HEK293 (cell line): Measurements from ENCODE around the gene KLHDC7A.
A peak's percentile ranks its signal among the peaks of the same experiment; 100 is the strongest.

Source experiments
- CTCF ChIA-PET: fragments of 350-600 bp; formaldehyde crosslinking; extraction: SDS; loops from one replicate; lab custom pipeline; 2021; ENCODE audit warnings: antibody characterized with exemption; lab: Yijun Ruan, JAX
- POLR2A ChIA-PET: fragments of 300-600 bp; formaldehyde crosslinking; extraction: SDS; loops from one replicate; lab custom pipeline; 2020; ENCODE audit warnings: antibody characterized with exemption, inconsistent platforms; lab: Yijun Ruan, JAX
- H3K27ac ChIP-seq: fragments of 200-500 bp; sonication (Bioruptor generic); 2 replicates; pipeline ENCODE4 v1.5.1; 2014; ENCODE audit warnings: low read depth, low read length, control low read depth, inconsistent platforms; ENCODE audit errors: extremely low read depth
- H3K36me3 ChIP-seq, 2 experiments: fragments of 200-500 bp in 1 of 2; sonication (Bioruptor generic) in 1 of 2; 1 replicate in 1 of 2; 2 replicates in 1 of 2; pipeline ENCODE4 v1.5.1; 2014 to 2017; ENCODE audit warnings: inconsistent platforms in 2 of 2, low read length in 2 of 2; ENCODE audit not compliant: control insufficient read depth in 2 of 2, insufficient read depth in 1 of 2
- H3K4me1 ChIP-seq: fragments of 200-500 bp; sonication (Bioruptor generic); 2 replicates; pipeline ENCODE4 v1.5.1; 2014; ENCODE audit warnings: mild to moderate bottlenecking, low read length, inconsistent platforms; ENCODE audit not compliant: control insufficient read depth, insufficient read depth
- H3K4me3 ChIP-seq: 2 replicates; pipeline ENCODE4 v1.5.1; 2011; ENCODE audit warnings: low read depth, mild to moderate bottlenecking, control low read depth, low read length, moderate library complexity
- H3K9me3 ChIP-seq: fragments of 200-500 bp; sonication (Bioruptor generic); 2 replicates; pipeline ENCODE4 v1.5.1; 2014; ENCODE audit warnings: low read depth, low read length, inconsistent platforms; ENCODE audit not compliant: control insufficient read depth, insufficient read depth
- FEZF1 ChIP-seq: fragments of 450-650 bp; formaldehyde crosslinking; IDR thresholded peaks from 2 replicates; pipeline ENCODE4 v1.5.1; 2016; ENCODE audit warnings: missing biosample characterization, missing genetic modification characterization
- GLIS1 ChIP-seq: fragments of 450-650 bp; formaldehyde crosslinking; IDR thresholded peaks from 2 replicates; pipeline ENCODE4 v1.5.1; 2016; ENCODE audit warnings: missing biosample characterization, missing genetic modification characterization
- PRDM1 ChIP-seq: fragments of 450-650 bp; formaldehyde crosslinking; IDR thresholded peaks from 2 replicates; pipeline ENCODE4; 2016; ENCODE audit warnings: missing biosample characterization, missing genetic modification characterization
- SETDB1 ChIP-seq: IDR thresholded peaks from one replicate; pipeline ENCODE4 v1.6.1; 2017; ENCODE audit warnings: mild to moderate bottlenecking, low read length, moderate library complexity, mixed read lengths; ENCODE audit not compliant: insufficient read length
- SP2 ChIP-seq: fragments of 450-650 bp; formaldehyde crosslinking; IDR thresholded peaks from 2 replicates; pipeline ENCODE4 v1.5.1; 2016; ENCODE audit warnings: missing biosample characterization, missing genetic modification characterization
- ZBTB8A ChIP-seq: fragments of 450-650 bp; formaldehyde crosslinking; IDR thresholded peaks from 2 replicates; pipeline ENCODE4 v1.5.1; 2016; ENCODE audit warnings: missing biosample characterization, missing genetic modification characterization
- ZFHX2 ChIP-seq: fragments of 450-650 bp; formaldehyde crosslinking; conservative IDR thresholded peaks from 2 replicates; pipeline ENCODE4 v1.5.1; 2016; ENCODE audit warnings: missing biosample characterization, missing genetic modification characterization
- ZNF16 ChIP-seq: fragments of 450-650 bp; formaldehyde crosslinking; IDR thresholded peaks from 2 replicates; pipeline ENCODE4 v1.5.1; 2016; ENCODE audit warnings: low read depth, missing biosample characterization, missing genetic modification characterization
- ZNF501 ChIP-seq: fragments of 450-650 bp; formaldehyde crosslinking; IDR thresholded peaks from 2 replicates; pipeline ENCODE4 v1.5.1; 2016; ENCODE audit warnings: missing biosample characterization, missing genetic modification characterization
- ZNF548 ChIP-seq: fragments of 450-650 bp; formaldehyde crosslinking; IDR thresholded peaks from 2 replicates; pipeline ENCODE4 v1.5.1; 2016; ENCODE audit warnings: missing biosample characterization, missing genetic modification characterization
- ZNF558 ChIP-seq: fragments of 450-650 bp; formaldehyde crosslinking; IDR thresholded peaks from 2 replicates; pipeline ENCODE4 v1.5.1; 2016; ENCODE audit warnings: missing biosample characterization, missing genetic modification characterization
- ZNF560 ChIP-seq: fragments of 450-650 bp; formaldehyde crosslinking; IDR thresholded peaks from 2 replicates; pipeline ENCODE4 v1.5.1; 2017; ENCODE audit warnings: missing biosample characterization, missing genetic modification characterization, borderline replicate concordance
- ZNF626 ChIP-seq: fragments of 450-650 bp; sonication (Bioruptor Pico); formaldehyde crosslinking; IDR thresholded peaks from 2 replicates; pipeline ENCODE4 v1.5.1; 2018; ENCODE audit warnings: missing biosample characterization, missing genetic modification characterization, inconsistent platforms
- ZNF664 ChIP-seq: fragments of 450-650 bp; formaldehyde crosslinking; IDR thresholded peaks from 2 replicates; pipeline ENCODE4 v1.5.1; 2016; ENCODE audit warnings: missing biosample characterization, missing genetic modification characterization
- ZSCAN18 ChIP-seq: fragments of 450-650 bp; formaldehyde crosslinking; IDR thresholded peaks from 2 replicates; pipeline ENCODE4 v1.5.1; 2016; ENCODE audit warnings: missing biosample characterization, missing genetic modification characterization
- ZSCAN4 ChIP-seq: fragments of 450-650 bp; formaldehyde crosslinking; IDR thresholded peaks from 2 replicates; pipeline ENCODE4 v1.5.1; 2017; ENCODE audit warnings: missing biosample characterization, missing genetic modification characterization
- TF ChIP-seq, protein P1 (sequence below): fragments of 450-650 bp; formaldehyde crosslinking; IDR thresholded peaks from 2 replicates; pipeline ENCODE4 v1.5.1; 2016; ENCODE audit warnings: missing biosample characterization, missing genetic modification characterization, low read depth
- TF ChIP-seq, protein P2 (sequence below): fragments of 450-650 bp; formaldehyde crosslinking; IDR thresholded peaks from 2 replicates; pipeline ENCODE4 v1.5.1; 2016; ENCODE audit warnings: missing biosample characterization, missing genetic modification characterization
- TF ChIP-seq, protein P3 (sequence below): fragments of 450-650 bp; formaldehyde crosslinking; IDR thresholded peaks from 2 replicates; pipeline ENCODE4 v1.5.1; 2016; ENCODE audit warnings: missing biosample characterization, missing genetic modification characterization

Gene KLHDC7A

DNA sequence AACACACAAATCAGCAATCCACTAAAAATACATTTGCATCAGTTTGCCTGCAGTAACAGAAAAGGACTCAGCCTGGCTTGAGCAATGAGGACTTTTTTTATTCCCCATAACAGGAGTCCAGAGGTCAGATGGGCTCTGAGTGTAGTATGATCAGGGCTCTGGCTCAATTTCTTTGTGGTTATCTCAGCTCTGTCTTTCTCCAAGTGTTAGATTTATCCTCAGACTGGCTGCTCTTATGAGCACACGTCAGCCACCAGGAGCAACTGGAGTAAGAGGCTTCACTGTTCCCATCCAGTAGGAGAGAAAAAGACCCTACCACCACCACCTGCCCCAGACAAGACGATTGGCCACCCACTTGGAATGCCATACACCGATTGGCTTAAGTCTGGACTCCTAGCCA is 36.2 kb upstream of the KLHDC7A start (continued):
- TF ChIP-seq, protein P1, sequence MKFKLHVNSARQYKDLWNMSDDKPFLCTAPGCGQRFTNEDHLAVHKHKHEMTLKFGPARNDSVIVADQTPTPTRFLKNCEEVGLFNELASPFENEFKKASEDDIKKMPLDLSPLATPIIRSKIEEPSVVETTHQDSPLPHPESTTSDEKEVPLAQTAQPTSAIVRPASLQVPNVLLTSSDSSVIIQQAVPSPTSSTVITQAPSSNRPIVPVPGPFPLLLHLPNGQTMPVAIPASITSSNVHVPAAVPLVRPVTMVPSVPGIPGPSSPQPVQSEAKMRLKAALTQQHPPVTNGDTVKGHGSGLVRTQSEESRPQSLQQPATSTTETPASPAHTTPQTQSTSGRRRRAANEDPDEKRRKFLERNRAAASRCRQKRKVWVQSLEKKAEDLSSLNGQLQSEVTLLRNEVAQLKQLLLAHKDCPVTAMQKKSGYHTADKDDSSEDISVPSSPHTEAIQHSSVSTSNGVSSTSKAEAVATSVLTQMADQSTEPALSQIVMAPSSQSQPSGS (tag by site-specific recombination) = no peak
- TF ChIP-seq ZBTB8A (tag by site-specific recombination) (no peak), SETDB1 (no peak), ZNF664 (tag by site-specific recombination) (no peak), ZNF548 (tag by site-specific recombination) (no peak), ZNF16 (tag by site-specific recombination) (no peak), ZNF560 (tag by site-specific recombination) (no peak), ZFHX2 (tag by site-specific recombination) (no peak), ZSCAN18 (tag by site-specific recombination) (no peak), ZNF501 (no peak)
- TF ChIP-seq, protein P2, sequence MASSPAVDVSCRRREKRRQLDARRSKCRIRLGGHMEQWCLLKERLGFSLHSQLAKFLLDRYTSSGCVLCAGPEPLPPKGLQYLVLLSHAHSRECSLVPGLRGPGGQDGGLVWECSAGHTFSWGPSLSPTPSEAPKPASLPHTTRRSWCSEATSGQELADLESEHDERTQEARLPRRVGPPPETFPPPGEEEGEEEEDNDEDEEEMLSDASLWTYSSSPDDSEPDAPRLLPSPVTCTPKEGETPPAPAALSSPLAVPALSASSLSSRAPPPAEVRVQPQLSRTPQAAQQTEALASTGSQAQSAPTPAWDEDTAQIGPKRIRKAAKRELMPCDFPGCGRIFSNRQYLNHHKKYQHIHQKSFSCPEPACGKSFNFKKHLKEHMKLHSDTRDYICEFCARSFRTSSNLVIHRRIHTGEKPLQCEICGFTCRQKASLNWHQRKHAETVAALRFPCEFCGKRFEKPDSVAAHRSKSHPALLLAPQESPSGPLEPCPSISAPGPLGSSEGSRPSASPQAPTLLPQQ = no peak

GRCh38 chr1:18446751-18447150 is 34.0 kb upstream of the KLHDC7A start:
- H3K9me3 ChIP-seq = no peaks in the 10 kb centered on the region
- ChIA-PET CTCF (no interaction called here), POLR2A (no interaction called here)
- no peak overlapping the region for H3K4me3 ChIP-seq
- H3K4me1 ChIP-seq = no peaks in the 10 kb centered on the region
- no peak for TF ChIP-seq ZNF626 (tag by site-specific recombination)
- TF ChIP-seq, protein P3, sequence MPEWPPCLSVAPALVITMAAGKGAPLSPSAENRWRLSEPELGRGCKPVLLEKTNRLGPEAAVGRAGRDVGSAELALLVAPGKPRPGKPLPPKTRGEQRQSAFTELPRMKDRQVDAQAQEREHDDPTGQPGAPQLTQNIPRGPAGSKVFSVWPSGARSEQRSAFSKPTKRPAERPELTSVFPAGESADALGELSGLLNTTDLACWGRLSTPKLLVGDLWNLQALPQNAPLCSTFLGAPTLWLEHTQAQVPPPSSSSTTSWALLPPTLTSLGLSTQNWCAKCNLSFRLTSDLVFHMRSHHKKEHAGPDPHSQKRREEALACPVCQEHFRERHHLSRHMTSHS (tag by site-specific recombination) = no peak
- TF ChIP-seq SP2 (tag by site-specific recombination) = no peak
- no peak for TF ChIP-seq PRDM1 (tag by site-specific recombination)
- no peak overlapping the region for H3K27ac ChIP-seq
- no peaks in the 10 kb centered on the region for H3K36me3 ChIP-seq

DNA sequence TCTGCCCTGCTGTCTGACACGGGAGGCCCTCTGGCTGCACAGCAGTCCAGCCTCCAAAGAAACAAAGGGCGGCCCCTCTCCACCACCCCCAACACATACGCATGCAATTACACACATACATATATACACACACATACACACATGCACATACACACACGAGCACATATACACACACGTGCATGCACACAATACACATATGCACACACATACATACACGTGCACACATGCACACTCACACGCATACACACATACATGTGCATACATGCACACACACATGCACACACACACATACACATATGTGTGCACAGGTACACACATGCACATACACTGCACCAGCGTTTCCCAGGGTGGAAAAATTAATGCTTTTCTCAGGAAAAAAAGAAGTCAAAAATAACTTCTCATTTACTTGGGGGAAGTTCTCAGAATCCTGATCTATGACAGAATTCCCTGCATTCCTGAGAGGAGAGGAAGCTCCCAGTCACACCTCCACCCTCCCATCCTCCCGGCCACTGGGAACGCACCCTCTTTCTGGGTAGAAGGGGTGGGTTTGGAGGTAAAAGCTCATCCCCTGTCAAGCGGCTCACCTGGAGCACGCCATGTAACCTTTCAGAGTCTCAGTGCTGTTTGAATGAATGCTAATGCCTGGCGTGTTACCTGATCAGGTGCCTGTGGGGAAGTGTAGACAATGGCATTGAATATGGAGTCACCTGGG is 33.1 kb upstream of the KLHDC7A start:
- H3K27ac ChIP-seq = no peak overlapping the region
- H3K4me3 ChIP-seq = no peak overlapping the region
- no peaks in the 10 kb centered on the region for H3K36me3 ChIP-seq
- no peak for TF ChIP-seq FEZF1
- TF ChIP-seq ZSCAN4 (tag by site-specific recombination) = peak; percentile 40; the same call in 1 of the 2 replicates
- TF ChIP-seq ZNF558 (tag by site-specific recombination) = no peak
- TF ChIP-seq GLIS1 (tag by site-specific recombination) = no peak
- no peak for TF ChIP-seq ZNF664 (tag by site-specific recombination)
- ChIA-PET CTCF (no interaction called here), POLR2A (no interaction called here)
- H3K4me1 ChIP-seq = no peaks in the 10 kb centered on the region
- no peaks in the 10 kb centered on the region for H3K9me3 ChIP-seq
